Adrenal gland (tissue), 12 donors: Measurements from ENCODE around the gene CRAT. TPM values are rescaled to one million over a fixed set of nuclear protein-coding genes. Genes with fewer than 3 reads are reported as not detected.

Source experiments
- DNase-seq, 7 donors: peaks; one replicate each; pipeline ENCODE4 v3.0.0-alpha.2; 2019 to 2020
- H3K27ac ChIP-seq, 5 donors: fragments of 200-600 bp; sonication (generic) in 4 of 5; 1 replicate in 3 of 5; 2 replicates in 2 of 5; pipeline versions ENCODE4 v1.5.1 to v1.8.0; 2016 to 2020; ENCODE audit warnings: mild to moderate bottlenecking in 1 of 5
- H3K27me3 ChIP-seq: fragments of 200-600 bp; 2 replicates; pipeline ENCODE4 v1.8.0; 2021
- H3K36me3 ChIP-seq, 2 donors: fragments of 200-600 bp; replicated peaks in 1 of 2; 1 replicate in 1 of 2; 2 replicates in 1 of 2; pipeline versions ENCODE4 v1.5.1 to v1.8.0; 2018 to 2022
- H3K4me1 ChIP-seq, 2 donors: fragments of 200-600 bp; replicated peaks in 1 of 2; 1 replicate in 1 of 2; 2 replicates in 1 of 2; pipeline versions ENCODE4 v1.5.1 to v1.8.0; 2018 to 2021
- H3K4me3 ChIP-seq, 4 donors: fragments of 200-600 bp; sonication (generic) in 3 of 4; one replicate each; pipeline ENCODE4 v1.5.1; 2016 to 2018
- H3K9me3 ChIP-seq, 3 donors: fragments of 200-600 bp; sonication (generic) in 1 of 3; replicated peaks in 1 of 3; 1 replicate in 2 of 3; 2 replicates in 1 of 3; pipeline versions ENCODE4 v1.5.1 to v1.8.0; 2016 to 2021
- POLR2A ChIP-seq, 2 donors: fragments of 450-650 bp; IDR thresholded peaks; one replicate each; pipeline ENCODE4 v1.6.1; 2017; ENCODE audit warnings: antibody characterized with exemption in 2 of 2, mild to moderate bottlenecking in 2 of 2, moderate library complexity in 1 of 2
- WGBS, 4 donors: extraction: QIAGEN DNeasy Blood & Tissue Kit in 2 of 4; methylation state at CpG; one replicate each; pipeline versions ENCODE4 v1.1.5 to v1.1.7; 2013 to 2017; 5-methylcytosine and 5-hydroxymethylcytosine counted together
- intact Hi-C, 2 donors: fragments of 100-400 bp; cut with DNase I; formaldehyde crosslinking; loops; one replicate each; pipeline versions ENCODE4 v1.14.1 to v1.15.0; 2022 to 2023
- polyA plus RNA-seq, 3 donors: library from polyadenylated mRNA; stranded (reverse); fragments of 200-250 nt in 2 of 3; fragments of 350-450 nt in 1 of 3; fragmentation: Illumina TruSeq in 1 of 3; extraction: RNeasy Lipid Tissue Mini Kit (QIAGEN cat#74804) in 1 of 3; gene quantifications; one replicate each; pipeline ENCODE4 v1.2.3, GENCODE V29; 2013 to 2014
- total RNA-seq, 9 donors: library from RNA; depleted of rRNA in 4 of 9; stranded (reverse); fragments of >200 nt in 4 of 9; fragments of 120-200 nt in 1 of 9; fragmentation: NEBNext Ultra II Directional in 1 of 9; extraction: Animal tissue kit (Norgen Biotek cat#: 25700) in 1 of 9; gene quantifications; one replicate each; pipeline versions ENCODE4 v1.1.0 to v1.2.4, GENCODE V29; 2013 to 2023
- TF ChIP-seq, protein P1 (sequence below), 6 experiments: fragments of 450-650 bp in 4 of 6; fragments of 200-600 bp in 2 of 6; sonication (generic) in 1 of 6; IDR thresholded peaks; 1 replicate in 5 of 6; 2 replicates in 1 of 6; pipeline versions ENCODE4 v1.5.1 to v1.8.0; 2016 to 2021; ENCODE audit warnings: antibody characterized with exemption in 6 of 6, mild to moderate bottlenecking in 2 of 6, moderate library complexity in 1 of 6
- donor health status: healthy with polysubstance abuse.
- donor health status: Bipolar disorder and iron deficiency.
- donor health status: DM: yes; HTN: yes; CAD: no.
- donor health status: DM: no; HTN: no; CAD: no.
- donor health status: DM: no; HTN: no; CAD: no.
- donor health status: DM: yes; HTN: yes; CAD: no.

The CRAT gene
- total and polyA plus RNA-seq, 12 donors = 26.8 to 144 (median 91.2) TPM

DNA sequence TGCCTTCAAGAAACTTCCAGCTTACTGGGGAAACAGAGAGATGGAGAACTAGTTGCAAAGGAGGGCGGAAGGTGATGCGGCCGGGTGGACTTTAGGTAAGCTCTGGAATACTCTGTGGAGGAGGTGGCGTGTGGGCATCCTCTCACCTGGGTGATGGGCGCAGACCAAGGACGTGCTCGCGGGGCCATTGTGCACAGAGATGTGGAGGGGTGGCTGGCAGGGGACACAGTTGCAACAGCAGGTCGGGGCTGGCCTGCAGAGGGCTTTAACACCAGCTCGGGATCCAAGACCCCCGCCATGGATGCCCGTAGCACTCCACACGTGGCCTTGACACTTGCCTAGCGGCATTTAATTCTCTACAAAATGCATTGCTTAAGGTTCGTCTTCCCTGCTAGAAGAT lies 40.9 kb upstream of the CRAT start:
- TF ChIP-seq POLR2A (IDR thresholded peaks at IDR 0.05) = no peak
- H3K9me3 ChIP-seq = no peaks in the 10 kb centered on the region
- H3K27ac ChIP-seq = no peak overlapping the region
- peaks cover 0 to 32% of the 10 kb centered on the region in 2 donors for H3K36me3 ChIP-seq
- peaks cover under 1 to 11% of the 10 kb centered on the region in 2 donors for H3K4me1 ChIP-seq
- no peaks in the 10 kb centered on the region for H3K27me3 ChIP-seq
- DNase-seq = no peak
- intact Hi-C loops = no loop called here
- no peak overlapping the region for H3K4me3 ChIP-seq
- WGBS, 4 donors = 86 to 97% (median 89%) methylated on average over 9 to 15 of the region's 15 CpGs

DNA sequence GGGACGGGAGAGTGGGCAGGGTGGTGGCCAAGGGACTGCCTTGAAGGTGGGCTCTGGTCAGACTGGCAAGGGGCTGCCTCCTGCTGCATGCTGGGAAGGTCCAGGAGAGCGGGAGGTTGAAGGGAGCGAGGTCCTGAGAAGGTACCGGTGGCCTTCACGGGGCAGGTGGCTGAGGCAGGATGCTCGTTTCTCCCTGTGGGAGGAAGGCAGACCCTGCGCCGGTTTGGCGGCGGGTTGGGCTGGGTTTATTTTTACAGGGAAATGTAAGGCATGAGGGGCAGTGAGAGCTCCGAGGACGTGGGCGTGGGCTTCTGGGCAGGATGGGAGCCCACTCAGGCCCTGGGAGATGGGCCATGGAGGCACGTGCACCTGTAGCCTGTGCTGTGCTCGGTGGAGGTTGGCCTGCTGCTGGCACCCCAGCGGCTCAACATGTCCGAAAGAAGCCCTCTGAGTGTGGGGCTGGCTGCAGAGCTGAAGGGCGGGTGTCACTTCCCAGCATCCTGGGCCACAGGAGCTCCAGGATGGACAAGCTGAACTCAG lies 40.1 kb upstream of the CRAT start:
- H3K4me1 ChIP-seq = peaks cover 8 to 17% of the 10 kb centered on the region in 2 donors
- H3K27ac ChIP-seq = no peak overlapping the region
- WGBS, 4 donors = 87 to 90% (median 89%) methylated on average over 17 to 18 of the region's 18 CpGs
- no peaks in the 10 kb centered on the region for H3K27me3 ChIP-seq
- no peak for DNase-seq
- no peaks in the 10 kb centered on the region for H3K9me3 ChIP-seq
- no peak overlapping the region for H3K4me3 ChIP-seq
- H3K36me3 ChIP-seq = peaks cover 0 to 32% of the 10 kb centered on the region in 2 donors
- intact Hi-C loops = no loop called here
- TF ChIP-seq POLR2A (IDR thresholded peaks at IDR 0.05) = no peak
- TF ChIP-seq, protein P1, sequence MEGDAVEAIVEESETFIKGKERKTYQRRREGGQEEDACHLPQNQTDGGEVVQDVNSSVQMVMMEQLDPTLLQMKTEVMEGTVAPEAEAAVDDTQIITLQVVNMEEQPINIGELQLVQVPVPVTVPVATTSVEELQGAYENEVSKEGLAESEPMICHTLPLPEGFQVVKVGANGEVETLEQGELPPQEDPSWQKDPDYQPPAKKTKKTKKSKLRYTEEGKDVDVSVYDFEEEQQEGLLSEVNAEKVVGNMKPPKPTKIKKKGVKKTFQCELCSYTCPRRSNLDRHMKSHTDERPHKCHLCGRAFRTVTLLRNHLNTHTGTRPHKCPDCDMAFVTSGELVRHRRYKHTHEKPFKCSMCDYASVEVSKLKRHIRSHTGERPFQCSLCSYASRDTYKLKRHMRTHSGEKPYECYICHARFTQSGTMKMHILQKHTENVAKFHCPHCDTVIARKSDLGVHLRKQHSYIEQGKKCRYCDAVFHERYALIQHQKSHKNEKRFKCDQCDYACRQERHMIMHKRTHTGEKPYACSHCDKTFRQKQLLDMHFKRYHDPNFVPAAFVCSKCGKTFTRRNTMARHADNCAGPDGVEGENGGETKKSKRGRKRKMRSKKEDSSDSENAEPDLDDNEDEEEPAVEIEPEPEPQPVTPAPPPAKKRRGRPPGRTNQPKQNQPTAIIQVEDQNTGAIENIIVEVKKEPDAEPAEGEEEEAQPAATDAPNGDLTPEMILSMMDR (IDR thresholded peaks at IDR 0.05) = no peak

DNA sequence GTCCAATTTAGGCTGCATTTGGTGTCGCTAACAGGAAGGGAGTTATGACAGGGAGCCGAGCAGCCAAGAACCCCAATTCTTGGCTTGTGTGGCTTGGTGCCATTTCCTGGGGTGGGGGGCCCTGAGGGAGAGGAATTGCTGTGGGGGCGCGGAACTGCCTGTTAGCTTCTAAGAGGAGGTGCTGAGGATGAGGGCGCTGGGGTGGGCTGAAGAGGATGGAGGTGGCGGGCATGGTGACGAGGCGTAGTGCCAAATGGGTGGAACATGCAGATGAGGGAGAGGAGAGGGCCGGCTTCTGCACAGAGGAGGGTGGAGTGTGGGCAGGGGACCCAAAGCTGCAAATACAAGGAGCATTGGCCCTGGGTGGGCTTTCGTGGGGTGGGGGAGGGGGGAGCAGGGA lies 39.5 kb upstream of the CRAT start:
- TF ChIP-seq POLR2A (IDR thresholded peaks at IDR 0.05) = no peak
- TF ChIP-seq, protein P1 (IDR thresholded peaks at IDR 0.05) = no peak
- Histone ChIP-seq H3K27me3 (no peaks in the 10 kb centered on the region), H3K9me3 (no peaks in the 10 kb centered on the region), H3K36me3 (peaks cover 0 to 33% of the 10 kb centered on the region in 2 donors), H3K27ac (no peak overlapping the region), H3K4me3 (no peak overlapping the region), H3K4me1 (peaks cover 14 to 23% of the 10 kb centered on the region in 2 donors)
- intact Hi-C loops = no loop called here
- no peak for DNase-seq
- 80 to 95% (median 85%) methylated on average over 10 of the region's 10 CpGs for WGBS, 4 donors

DNA sequence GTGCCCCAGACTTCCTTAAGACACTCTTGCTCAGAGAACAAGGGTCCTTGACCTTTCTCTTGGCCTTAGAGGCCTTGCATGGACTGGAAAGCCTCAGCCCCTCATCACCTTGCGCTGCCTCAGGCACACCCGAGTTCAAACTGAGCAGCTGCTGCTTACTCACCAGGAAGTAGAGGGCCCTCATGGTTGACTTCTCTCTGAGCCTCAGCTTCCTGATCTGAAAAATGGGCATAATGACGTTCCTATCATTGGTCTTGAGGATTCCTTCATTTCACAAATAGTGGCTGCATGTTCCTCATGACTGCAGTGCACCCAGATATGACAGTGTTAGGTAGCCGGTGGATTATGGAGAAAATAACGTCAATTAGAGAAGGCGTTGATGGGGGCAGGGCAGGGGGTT lies 38.8 kb upstream of the CRAT start:
- H3K4me3 ChIP-seq = no peak overlapping the region
- WGBS, 4 donors = 71 to 74% (median 71%) methylated on average over 6 of the region's 6 CpGs
- peaks cover 18 to 30% of the 10 kb centered on the region in 2 donors for H3K4me1 ChIP-seq
- TF ChIP-seq POLR2A (IDR thresholded peaks at IDR 0.05) = no peak
- TF ChIP-seq, protein P1 (IDR thresholded peaks at IDR 0.05) = no peak
- peaks cover 0 to 38% of the 10 kb centered on the region in 2 donors for H3K36me3 ChIP-seq
- H3K9me3 ChIP-seq = no peaks in the 10 kb centered on the region
- H3K27me3 ChIP-seq = no peaks in the 10 kb centered on the region
- DNase-seq = no peak
- intact Hi-C loops = loop anchor here in 1 of 2 donors (10.0 kb wide), 1 partner anchor 335 kb away; no protein-coding TSS in a partner anchor
- no peak overlapping the region for H3K27ac ChIP-seq
